A673 (cell line): Measurements from ENCODE around the gene OR12D1. TPM values are rescaled to one million over a fixed set of nuclear protein-coding genes. Genes with fewer than 3 reads are reported as not detected.

Experiments used
- BruUV-seq: library from RNA; stranded (reverse); fragments of 400-500 nt; replicated peaks from 2 replicates; lab custom pipeline; 2021; lab: Mats Ljungman, UMichigan
- CTCF ChIA-PET: fragments of 300-600 bp; sonication (Branson Sonifier 250); formaldehyde crosslinking; loops from one replicate; lab custom pipeline; 2022; ENCODE audit warnings: antibody characterized with exemption; lab: Charles Lee
- POLR2A ChIA-PET: fragments of 300-600 bp; sonication (Branson Sonifier 250); formaldehyde crosslinking; loops from one replicate; lab custom pipeline; 2022; ENCODE audit warnings: antibody characterized with exemption; ENCODE audit not compliant: low non-redundant PET; lab: Charles Lee
- DNase-seq: peaks from one replicate; pipeline ENCODE4 v3.0.0-alpha.2; 2015; ENCODE audit warnings: low spot score
- H3K27ac ChIP-seq: fragments of 200-600 bp; sonication (generic); 2 replicates; pipeline ENCODE4 v1.5.1; 2016; ENCODE audit warnings: mixed run types, low read depth, mild to moderate bottlenecking, mixed read lengths, antibody characterized with exemption, low read length; ENCODE audit not compliant: poor library complexity, severe bottlenecking
- H3K27me3 ChIP-seq: fragments of 200-600 bp; sonication (generic); replicated peaks from 2 replicates; pipeline ENCODE4 v1.6.1; 2017; ENCODE audit warnings: mixed run types, low read depth, mild to moderate bottlenecking, mixed read lengths, antibody characterized with exemption, low read length; ENCODE audit not compliant: insufficient read depth, poor library complexity
- H3K36me3 ChIP-seq: fragments of 200-600 bp; sonication (generic); 2 replicates; pipeline ENCODE4 v1.6.1; 2016; ENCODE audit warnings: mixed run types, mild to moderate bottlenecking, mixed read lengths, antibody characterized with exemption, low read length; ENCODE audit not compliant: insufficient read depth, poor library complexity, severe bottlenecking
- H3K4me1 ChIP-seq: fragments of 200-600 bp; sonication (generic); 2 replicates; pipeline ENCODE4 v1.6.1; 2017; ENCODE audit warnings: mixed run types, mild to moderate bottlenecking, mixed read lengths, antibody characterized with exemption, low read length; ENCODE audit not compliant: insufficient read depth, poor library complexity, severe bottlenecking
- H3K4me3 ChIP-seq: fragments of 200-600 bp; sonication (generic); 2 replicates; pipeline ENCODE4 v1.5.1; 2016; ENCODE audit warnings: low read depth, mixed run types, mild to moderate bottlenecking, mixed read lengths, low read length; ENCODE audit not compliant: poor library complexity, severe bottlenecking
- H3K9me3 ChIP-seq: fragments of 200-600 bp; sonication (generic); 2 replicates; pipeline ENCODE4 v1.6.1; 2016; ENCODE audit warnings: mixed run types, low read depth, mild to moderate bottlenecking, mixed read lengths, antibody characterized with exemption, low read length; ENCODE audit not compliant: poor library complexity, severe bottlenecking
- CTCF ChIP-seq: fragments of 300-800, 200-600 bp; sonication (generic); conservative IDR thresholded peaks from 2 replicates; pipeline ENCODE4 v1.5.1; 2017; ENCODE audit warnings: low read depth, mild to moderate bottlenecking, antibody characterized with exemption, low read length, moderate library complexity, mixed read lengths
- EZH2 ChIP-seq: fragments of 200-600 bp; sonication (generic); IDR thresholded peaks from 2 replicates; pipeline ENCODE4 v1.6.1; 2017; ENCODE audit warnings: borderline replicate concordance, low read depth, mild to moderate bottlenecking, mixed read lengths, antibody characterized with exemption, low read length; ENCODE audit not compliant: poor library complexity, severe bottlenecking
- intact Hi-C: fragments of 100-400 bp; cut with micrococcal nuclease; formaldehyde crosslinking; loops from one replicate; pipeline ENCODE4 v1.10.0; 2022; ENCODE audit not compliant: unreplicated experiment
- total RNA-seq: library from RNA; stranded (reverse); gene quantifications from 2 replicates; pipeline ENCODE4 v1.2.3, GENCODE V29; 2021

The OR12D1 gene
- total RNA-seq, 1 experiment from 2014 or later = not detected

- Histone ChIP-seq H3K27me3 (peaks cover 23% of the 10 kb centered on the region), H3K4me1 (no peaks in the 10 kb centered on the region), H3K9me3 (peaks cover 6% of the 10 kb centered on the region), H3K36me3 (no peaks in the 10 kb centered on the region), H3K27ac (no peak overlapping the region), H3K4me3 (no peak overlapping the region)
- DNase-seq = no peak
- intact Hi-C loops = no loop called here
- BruUV-seq = no TSS peak
- CTCF ChIA-PET = no interaction called here
- TF ChIP-seq CTCF (no peak), EZH2 (no peak)
- POLR2A ChIA-PET = no interaction called here
Observed at GRCh38 chr6:29424168-29424567, 9.4 kb downstream of the OR12D1 start.

- Histone ChIP-seq H3K36me3 (no peaks in the 10 kb centered on the region), H3K9me3 (peaks cover 6% of the 10 kb centered on the region), H3K4me3 (no peak overlapping the region), H3K27me3 (peaks cover 23% of the 10 kb centered on the region), H3K27ac (no peak overlapping the region), H3K4me1 (no peaks in the 10 kb centered on the region)
- TF ChIP-seq CTCF (no peak), EZH2 (no peak)
- intact Hi-C loops = no loop called here
- DNase-seq = no peak
- BruUV-seq = no TSS peak
- CTCF ChIA-PET = no interaction called here
- POLR2A ChIA-PET = no interaction called here
Observed at GRCh38 chr6:29424575-29424974, 9.8 kb downstream of the OR12D1 start.

- Histone ChIP-seq H3K36me3 (no peaks in the 10 kb centered on the region), H3K4me3 (no peak overlapping the region), H3K4me1 (no peaks in the 10 kb centered on the region), H3K27ac (no peak overlapping the region), H3K27me3 (peaks cover 22% of the 10 kb centered on the region), H3K9me3 (peaks cover 6% of the 10 kb centered on the region)
- DNase-seq = no peak
- ChIA-PET POLR2A (no interaction called here), CTCF (no interaction called here)
- TF ChIP-seq EZH2 (no peak), CTCF (no peak)
- no TSS peak for BruUV-seq
- intact Hi-C loops = no loop called here
Observed at GRCh38 chr6:29425075-29425474, 10.3 kb downstream of the OR12D1 start.
